ENCODE results near the gene SECISBP2. TPM values are rescaled to one million over a fixed set of nuclear protein-coding genes. Genes with fewer than 3 reads are reported as not detected.

Gene SECISBP2
- total and polyA plus RNA-seq, 2 of the 13 experiments (the other 11 are each of a cell fraction or from before 2014, with no cell fraction given) = 32.4 to 38.0 TPM

DNA sequence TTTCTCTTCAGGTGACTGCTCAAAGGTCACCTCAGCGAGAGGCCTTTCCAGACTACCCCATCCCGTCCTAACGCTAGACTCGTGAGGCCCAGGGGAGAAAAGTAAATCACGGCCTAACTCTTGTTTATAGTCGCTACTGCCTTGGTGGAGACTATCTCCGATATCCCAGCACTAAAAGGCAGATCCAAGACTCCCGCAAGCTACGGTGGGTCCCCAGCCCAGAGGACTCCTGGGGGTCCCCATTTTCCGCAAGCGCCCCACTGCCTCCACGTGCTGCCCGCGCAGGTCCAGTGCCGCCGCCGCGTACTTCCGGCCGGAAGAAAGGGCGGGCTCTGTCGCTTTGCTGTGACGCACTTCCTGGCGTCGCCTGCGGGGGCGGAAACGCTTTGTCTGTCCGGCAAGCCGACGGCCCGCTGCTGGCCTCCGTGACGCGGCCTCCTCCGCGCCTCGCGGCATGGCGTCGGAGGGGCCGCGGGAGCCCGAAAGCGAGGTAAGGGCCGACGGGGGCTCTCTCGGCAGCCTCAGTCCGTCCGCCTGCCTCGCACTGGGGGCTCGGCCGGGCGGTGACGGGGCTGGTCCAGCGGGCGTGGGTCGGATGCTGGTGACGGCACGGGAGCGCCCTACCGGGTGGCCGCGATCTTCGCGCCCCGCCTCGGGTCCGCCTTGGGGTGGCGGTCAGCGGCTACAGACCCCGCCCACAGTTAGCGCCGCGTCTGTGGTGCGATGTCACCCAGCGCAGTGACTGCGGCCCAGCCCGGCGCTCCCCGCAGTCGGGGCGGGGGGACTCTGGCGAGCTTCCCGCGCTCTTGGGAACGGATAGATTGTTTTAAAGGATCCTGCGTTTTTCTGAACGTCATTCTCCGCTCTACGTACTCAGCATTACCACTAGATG is at the start of gene SECISBP2 (continued):
- peak; percentile 88; the same call in 1 of the 2 replicates for TF ChIP-seq ELK4 (CRISPR knock-in tag; IDR thresholded peaks at IDR 0.05; ENCODE audit: borderline replicate concordance)
- no peak for TF ChIP-seq ZNF484 (CRISPR knock-in tag; IDR thresholded peaks at IDR 0.05; ENCODE audit: borderline replicate concordance, low read depth)
- TF ChIP-seq CBX2 (IDR thresholded peaks at IDR 0.05; ENCODE audit: low read depth, low read length) = no peak
- peak; percentile 69; the same call in 1 of the 2 replicates for TF ChIP-seq CBX2 (CRISPR knock-in tag; IDR thresholded peaks at IDR 0.05; ENCODE audit: low read depth)
- TF ChIP-seq ZHX1 (CRISPR knock-in tag; IDR thresholded peaks at IDR 0.05; ENCODE audit: low read depth) = peak; percentile 85; the same call in 1 of the 2 replicates
- peak; percentile 22 for TF ChIP-seq DBP (CRISPR knock-in tag; IDR thresholded peaks at IDR 0.05; ENCODE audit: not compliant biosample characterization)
- no peak for TF ChIP-seq ZNF17 (CRISPR knock-in tag; IDR thresholded peaks at IDR 0.05)
- no peak for TF ChIP-seq TGIF2 (CRISPR knock-in tag; IDR thresholded peaks at IDR 0.05)
- peak; percentile 78 for TF ChIP-seq CTCF (CRISPR knock-in tag; IDR thresholded peaks at IDR 0.05)
- no peak for TF ChIP-seq PRDM4 (CRISPR knock-in tag; IDR thresholded peaks at IDR 0.05; ENCODE audit: borderline replicate concordance)
- TF ChIP-seq HCFC1 (IDR thresholded peaks at IDR 0.05; ENCODE audit: low read depth, low read length) = peak; percentile 84
- TF ChIP-seq PHB2 (IDR thresholded peaks at IDR 0.05; ENCODE audit: partially characterized antibody) = no peak
- TF ChIP-seq ZNF850 (CRISPR knock-in tag; conservative IDR thresholded peaks at IDR 0.05) = no peak
- peak; percentile 86; the same call in 1 of the 2 replicates for TF ChIP-seq ZFP41 (CRISPR knock-in tag; IDR thresholded peaks at IDR 0.05; ENCODE audit: borderline replicate concordance)
- TF ChIP-seq CREM (IDR thresholded peaks at IDR 0.05) = peak; percentile 97
- TF ChIP-seq CREM (CRISPR knock-in tag; IDR thresholded peaks at IDR 0.05) = peak; percentile 95
- TF ChIP-seq YY1 (IDR thresholded peaks at IDR 0.05; ENCODE audit: insufficient read depth, insufficient replicate concordance, low read depth, low read length) = peak; percentile 71
